SK-N-MC (cell line): ENCODE measurements around the gene THOP1.

ENCODE experiments used
- EZH2 ChIP-seq: fragments of 200-600 bp; sonication (generic); IDR thresholded peaks from one replicate; pipeline ENCODE4 v1.6.1; 2017; ENCODE audit warnings: antibody characterized with exemption
- FOXP2 ChIP-seq: optimal IDR thresholded peaks from 2 replicates; pipeline ENCODE3; 2011; ENCODE audit warnings: mild to moderate bottlenecking, moderate library complexity; ENCODE audit not compliant: insufficient read depth; ENCODE audit errors: extremely low read length, control extremely low read depth
- POLR2AphosphoS5 ChIP-seq: IDR thresholded peaks from 2 replicates; pipeline ENCODE4 v1.6.1; 2012; ENCODE audit warnings: mild to moderate bottlenecking, low read depth, low read length, borderline replicate concordance

GRCh38 chr19:2850256-2850925 lies 65.1 kb downstream of the THOP1 start:
- TF ChIP-seq EZH2 (no peak), POLR2AphosphoS5 (no peak), FOXP2 (no peak)
